Hematopoietic multipotent progenitor cell treated with erythropoietin and hydrocortisone succinate and interleukin-3 and kit ligand, for 8 days (in vitro differentiated cells): ENCODE measurements around the gene WDR37.

Source experiments
- DNase-seq: peaks from one replicate; pipeline ENCODE4 v3.0.0-alpha.2; 2015

The WDR37 gene

GRCh38 chr10:1078668-1079067 is 22.5 kb downstream of the WDR37 start:
- DNase-seq: no peak

GRCh38 chr10:1083581-1083980 is 27.4 kb downstream of the WDR37 start:
- no peak for DNase-seq

- no peak for DNase-seq
These were observed 28.1 kb downstream of the WDR37 start for GRCh38 chr10:1084011-1084950.

- no peak for DNase-seq
These were observed 29.1 kb downstream of the WDR37 start for GRCh38 chr10:1085258-1085657.

- no peak for DNase-seq
These were observed 30.6 kb downstream of the WDR37 start for GRCh38 chr10:1086787-1087186.

GRCh38 chr10:1089017-1089689 is 33.0 kb downstream of the WDR37 start:
- no peak for DNase-seq

- no peak for DNase-seq
These were observed 34.5 kb downstream of the WDR37 start for GRCh38 chr10:1090696-1091095.

GRCh38 chr10:1093696-1094095 is 37.5 kb downstream of the WDR37 start:
- DNase-seq: no peak

GRCh38 chr10:1094112-1095057 is 38.2 kb downstream of the WDR37 start:
- DNase-seq: no peak

GRCh38 chr10:1095498-1095897 is 39.3 kb downstream of the WDR37 start:
- no peak for DNase-seq

GRCh38 chr10:1096287-1096889 is 40.2 kb downstream of the WDR37 start:
- no peak for DNase-seq

- no peak for DNase-seq
These were observed 41.3 kb downstream of the WDR37 start for GRCh38 chr10:1097436-1097835.

GRCh38 chr10:1100143-1100542 is 44.0 kb downstream of the WDR37 start:
- no peak for DNase-seq

GRCh38 chr10:1100691-1101368 is 44.6 kb downstream of the WDR37 start:
- DNase-seq: no peak

- DNase-seq: no peak
These were observed 45.8 kb downstream of the WDR37 start for GRCh38 chr10:1101946-1102345.

GRCh38 chr10:1102416-1102815 is 46.2 kb downstream of the WDR37 start:
- DNase-seq: no peak

GRCh38 chr10:1102831-1103230 is 46.6 kb downstream of the WDR37 start:
- DNase-seq: no peak

GRCh38 chr10:1103551-1103950 is 47.4 kb downstream of the WDR37 start:
- no peak for DNase-seq

- no peak for DNase-seq
These were observed 48.8 kb downstream of the WDR37 start for GRCh38 chr10:1104971-1105370.

GRCh38 chr10:1107004-1107403 is 50.8 kb downstream of the WDR37 start:
- DNase-seq: no peak

GRCh38 chr10:1107679-1108078 is 51.5 kb downstream of the WDR37 start:
- peak; percentile 8 for DNase-seq
